ENCODE results near the gene IL2RA. TPM values are rescaled to one million over a fixed set of nuclear protein-coding genes. Genes with fewer than 3 reads are reported as not detected.

Gene IL2RA
- polyA plus RNA-seq, 12 donors: 0.49 to 3.4 (median 0.49) TPM; not detected in 9

- no peak for DNase-seq
These were observed 2.7 kb downstream of the IL2RA start for GRCh38 chr10:6059506-6059905.

GRCh38 chr10:6058682-6059475 lies 3.3 kb downstream of the IL2RA start:
- DNase-seq: no peak

GRCh38 chr10:6056411-6057135 lies 5.6 kb downstream of the IL2RA start:
- no peak for DNase-seq

- DNase-seq: no peak
These were observed 6.2 kb downstream of the IL2RA start for GRCh38 chr10:6055929-6056328.

- DNase-seq: no peak
These were observed 7.3 kb downstream of the IL2RA start for GRCh38 chr10:6054884-6055283.

- no peak for DNase-seq
These were observed 8.1 kb downstream of the IL2RA start for GRCh38 chr10:6053816-6054631.

- no peak for DNase-seq
These were observed 8.9 kb downstream of the IL2RA start for GRCh38 chr10:6053303-6053702.

- no peak for DNase-seq
These were observed 9.6 kb downstream of the IL2RA start for GRCh38 chr10:6052247-6053221.

- DNase-seq: peak; percentile 49
These were observed 11.2 kb downstream of the IL2RA start for GRCh38 chr10:6050801-6051445.

- DNase-seq: no peak
These were observed 13.2 kb downstream of the IL2RA start for GRCh38 chr10:6049031-6049400.

GRCh38 chr10:6048281-6049030 lies 13.7 kb downstream of the IL2RA start:
- DNase-seq: no peak

- DNase-seq: no peak
These were observed 14.3 kb downstream of the IL2RA start for GRCh38 chr10:6047847-6048246.

GRCh38 chr10:6046773-6047611 lies 15.2 kb downstream of the IL2RA start:
- DNase-seq: no peak

- DNase-seq: no peak
These were observed 16.0 kb downstream of the IL2RA start for GRCh38 chr10:6045878-6046772.

GRCh38 chr10:6045314-6045848 lies 16.8 kb downstream of the IL2RA start:
- no peak for DNase-seq

GRCh38 chr10:6044751-6045313 lies 17.3 kb downstream of the IL2RA start:
- no peak for DNase-seq

- no peak for DNase-seq
These were observed 18.1 kb downstream of the IL2RA start for GRCh38 chr10:6044060-6044459.

Data from muscle of arm (tissue), 12 donors.